HG03432 (cell line): Measurements from ENCODE around the gene ATF6.

ENCODE experiments used
- ATAC-seq: cut with Tn5 transposase; IDR thresholded peaks from one replicate; pipeline ENCODE4 v1.9.1; 2021; ENCODE audit warnings: mild to moderate bottlenecking, moderate library complexity; ENCODE audit not compliant: unreplicated experiment

Gene ATF6

GRCh38 chr1:161989108-161989507 lies 223.0 kb downstream of the ATF6 start:
- no peak for ATAC-seq

- no peak for ATAC-seq
Observed at GRCh38 chr1:161989786-161990185, 223.7 kb downstream of the ATF6 start.

GRCh38 chr1:161993576-161993975 lies 227.5 kb downstream of the ATF6 start:
- no peak for ATAC-seq

GRCh38 chr1:161994175-161994668 lies 228.1 kb downstream of the ATF6 start:
- ATAC-seq = no peak

- no peak for ATAC-seq
Observed at GRCh38 chr1:161997152-161997551, 231.0 kb downstream of the ATF6 start.

- no peak for ATAC-seq
Observed at GRCh38 chr1:161998811-161999210, 232.7 kb downstream of the ATF6 start.

- ATAC-seq = no peak
Observed at GRCh38 chr1:161999301-162000052, 233.4 kb downstream of the ATF6 start.

- no peak for ATAC-seq
Observed at GRCh38 chr1:162000053-162000420, 233.9 kb downstream of the ATF6 start.

- no peak for ATAC-seq
Observed at GRCh38 chr1:162003061-162003829, 237.1 kb downstream of the ATF6 start.

- no peak for ATAC-seq
Observed at GRCh38 chr1:162003830-162004215, 237.7 kb downstream of the ATF6 start.

- ATAC-seq = no peak
Observed at GRCh38 chr1:162004441-162004950, 238.4 kb downstream of the ATF6 start.

GRCh38 chr1:162006081-162006480 lies 240.0 kb downstream of the ATF6 start:
- no peak for ATAC-seq

- ATAC-seq = no peak
Observed at GRCh38 chr1:162007466-162007865, 241.3 kb downstream of the ATF6 start.

GRCh38 chr1:162008799-162009198 lies 242.7 kb downstream of the ATF6 start:
- ATAC-seq = no peak

GRCh38 chr1:162009501-162010174 lies 243.5 kb downstream of the ATF6 start:
- ATAC-seq = no peak

GRCh38 chr1:162010175-162010506 lies 244.0 kb downstream of the ATF6 start:
- no peak for ATAC-seq

GRCh38 chr1:162011337-162012012 lies 245.4 kb downstream of the ATF6 start:
- no peak for ATAC-seq

- no peak for ATAC-seq
Observed at GRCh38 chr1:162013289-162013688, 247.2 kb downstream of the ATF6 start.
